Endodermal cell (in vitro differentiated cells): ENCODE results near the gene TMEM175. TPM values are rescaled to one million over a fixed set of nuclear protein-coding genes. Genes with fewer than 3 reads are reported as not detected.

Experiments
- DNase-seq: peaks from one replicate; pipeline ENCODE4 v3.0.0-alpha.2; 2017
- H3K27ac ChIP-seq: 2 replicates; pipeline ENCODE4 v1.5.1; 2013; ENCODE audit warnings: mild to moderate bottlenecking, low read depth, low read length, moderate library complexity
- H3K27me3 ChIP-seq: 2 replicates; pipeline ENCODE4 v1.6.1; 2013; ENCODE audit warnings: mild to moderate bottlenecking, low read length, moderate library complexity; ENCODE audit not compliant: insufficient read depth, control insufficient read depth, poor library complexity, severe bottlenecking
- H3K36me3 ChIP-seq: 2 replicates; pipeline ENCODE4 v1.7.0; 2013; ENCODE audit warnings: mild to moderate bottlenecking, low read length, moderate library complexity; ENCODE audit not compliant: control insufficient read depth, insufficient read depth
- H3K4me1 ChIP-seq: one replicate; pipeline ENCODE4 v1.7.0; 2013; ENCODE audit warnings: low read length; ENCODE audit not compliant: control insufficient read depth, insufficient read depth
- H3K4me3 ChIP-seq: 2 replicates; pipeline ENCODE4 v1.5.1; 2013; ENCODE audit warnings: mild to moderate bottlenecking, low read length, moderate library complexity
- H3K9ac ChIP-seq: 2 replicates; pipeline ENCODE4 v1.6.1; 2013; ENCODE audit warnings: mild to moderate bottlenecking, low read length, moderate library complexity; ENCODE audit not compliant: poor library complexity, severe bottlenecking; ENCODE audit errors: extremely low read depth
- H3K9me3 ChIP-seq: 2 replicates; pipeline ENCODE4 v1.6.1; 2013; ENCODE audit warnings: mild to moderate bottlenecking, low read length, moderate library complexity; ENCODE audit not compliant: control insufficient read depth
- H3K27ac Mint-ChIP-seq: 2 replicates; pipeline ENCODE4 v1.8.0; 2020; ENCODE audit warnings: mixed read lengths
- H3K27me3 Mint-ChIP-seq: 2 replicates; pipeline ENCODE4 v1.8.0; 2021; ENCODE audit warnings: mild to moderate bottlenecking, mixed read lengths; ENCODE audit not compliant: insufficient read depth
- H3K36me3 Mint-ChIP-seq: 2 replicates; pipeline ENCODE4 v1.8.0; 2020; ENCODE audit warnings: low read depth, mixed read lengths
- H3K4me1 Mint-ChIP-seq: 2 replicates; pipeline ENCODE4 v1.8.0; 2020; ENCODE audit warnings: mixed read lengths
- H3K4me3 Mint-ChIP-seq: 2 replicates; pipeline ENCODE4 v1.8.0; 2020; ENCODE audit warnings: mild to moderate bottlenecking, moderate library complexity, mixed read lengths
- H3K9me3 Mint-ChIP-seq: 2 replicates; pipeline ENCODE4 v1.8.0; 2020; ENCODE audit warnings: mild to moderate bottlenecking, mixed read lengths
- WGBS, 2 experiments: methylation state at CpG; one replicate each; pipeline versions ENCODE4 v1.1.5 to v1.1.7; 2013; ENCODE audit warnings: missing lambda C conversion rate in 2 of 2, mixed read lengths in 1 of 2; ENCODE audit not compliant: insufficient coverage in 1 of 2, insufficient read length in 1 of 2; 5-methylcytosine and 5-hydroxymethylcytosine counted together
- total RNA-seq, 2 donors: library from RNA; stranded (reverse); fragmentation: NEBNext Ultra II Directional in 1 of 2; extraction: Animal tissue kit (Norgen Biotek cat#: 25700) in 1 of 2; gene quantifications; 2 replicates in 1 of 2; 3 replicates in 1 of 2; pipeline ENCODE4 v1.2.1, GENCODE V29; 2021
- TF ChIP-seq, protein P1 (sequence below): fragments of 200-600 bp; sonication (generic); conservative IDR thresholded peaks from 2 replicates; pipeline ENCODE4 v1.5.0; 2021; ENCODE audit warnings: antibody characterized with exemption, mild to moderate bottlenecking

TMEM175 gene
- total RNA-seq, 2 donors from 2014 or later: 15.9 to 23.0 TPM

DNA sequence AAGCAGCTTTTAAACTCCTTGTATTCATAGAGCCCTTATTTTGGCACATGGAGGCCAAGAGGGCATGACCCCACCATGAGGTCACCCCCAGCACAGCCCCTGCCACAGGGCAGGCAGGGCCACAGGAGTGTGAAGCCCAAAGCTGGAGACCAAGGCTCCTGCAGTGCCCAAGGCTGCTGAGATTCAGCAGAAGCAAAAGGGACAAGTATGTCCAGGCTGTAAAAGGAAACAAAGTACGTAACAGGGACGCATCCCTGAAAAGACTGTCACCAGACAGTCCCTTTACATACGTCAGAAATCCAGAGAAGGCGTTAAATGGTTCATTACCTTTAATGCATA lies 19.0 kb upstream of the TMEM175 start:
- 92 to 93% methylated on average over 4 of the region's 4 CpGs for WGBS, 2 experiments
- Histone ChIP-seq H3K27me3 (no peaks in the 10 kb centered on the region), H3K9ac (no peak overlapping the region), H3K4me1 (no peaks in the 10 kb centered on the region), H3K4me3 (no peak overlapping the region), H3K36me3 (peaks cover 13% of the 10 kb centered on the region), H3K27ac (no peak overlapping the region), H3K9me3 (peaks cover 3% of the 10 kb centered on the region)
- DNase-seq: no peak
- Mint-ChIP-seq H3K27me3 (no peaks in the 10 kb centered on the region), H3K36me3 (peaks cover 19% of the 10 kb centered on the region), H3K4me3 (no peak overlapping the region), H3K9me3 (no peaks in the 10 kb centered on the region), H3K27ac (no peak overlapping the region), H3K4me1 (peaks cover 10% of the 10 kb centered on the region)
- TF ChIP-seq, protein P1, sequence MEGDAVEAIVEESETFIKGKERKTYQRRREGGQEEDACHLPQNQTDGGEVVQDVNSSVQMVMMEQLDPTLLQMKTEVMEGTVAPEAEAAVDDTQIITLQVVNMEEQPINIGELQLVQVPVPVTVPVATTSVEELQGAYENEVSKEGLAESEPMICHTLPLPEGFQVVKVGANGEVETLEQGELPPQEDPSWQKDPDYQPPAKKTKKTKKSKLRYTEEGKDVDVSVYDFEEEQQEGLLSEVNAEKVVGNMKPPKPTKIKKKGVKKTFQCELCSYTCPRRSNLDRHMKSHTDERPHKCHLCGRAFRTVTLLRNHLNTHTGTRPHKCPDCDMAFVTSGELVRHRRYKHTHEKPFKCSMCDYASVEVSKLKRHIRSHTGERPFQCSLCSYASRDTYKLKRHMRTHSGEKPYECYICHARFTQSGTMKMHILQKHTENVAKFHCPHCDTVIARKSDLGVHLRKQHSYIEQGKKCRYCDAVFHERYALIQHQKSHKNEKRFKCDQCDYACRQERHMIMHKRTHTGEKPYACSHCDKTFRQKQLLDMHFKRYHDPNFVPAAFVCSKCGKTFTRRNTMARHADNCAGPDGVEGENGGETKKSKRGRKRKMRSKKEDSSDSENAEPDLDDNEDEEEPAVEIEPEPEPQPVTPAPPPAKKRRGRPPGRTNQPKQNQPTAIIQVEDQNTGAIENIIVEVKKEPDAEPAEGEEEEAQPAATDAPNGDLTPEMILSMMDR: no peak

DNA sequence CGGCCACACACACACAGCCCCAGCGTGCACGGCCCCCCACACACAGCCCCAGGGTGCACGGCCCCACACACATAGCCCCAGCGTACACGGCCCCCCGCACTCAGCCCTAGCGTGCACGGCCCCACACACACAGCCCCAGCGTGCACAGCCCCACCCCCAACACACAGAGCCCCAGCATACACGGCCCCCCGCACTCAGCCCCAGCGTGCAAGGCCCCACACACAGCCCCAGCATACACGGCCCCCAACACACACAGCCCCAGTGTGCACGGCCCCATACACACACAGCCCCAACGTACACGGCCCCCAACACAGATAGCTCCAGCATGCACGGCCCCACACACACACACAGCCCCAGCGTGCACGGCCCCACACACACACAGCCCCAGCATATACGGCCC lies 17.7 kb upstream of the TMEM175 start:
- H3K27me3 Mint-ChIP-seq: no peaks in the 10 kb centered on the region
- no peak overlapping the region for H3K27ac Mint-ChIP-seq
- no peak for DNase-seq
- peaks cover 3% of the 10 kb centered on the region for H3K9me3 ChIP-seq
- no peak overlapping the region for H3K27ac ChIP-seq
- H3K36me3 Mint-ChIP-seq: peaks cover 15% of the 10 kb centered on the region
- H3K9me3 Mint-ChIP-seq: no peaks in the 10 kb centered on the region
- no peaks in the 10 kb centered on the region for H3K4me1 ChIP-seq
- H3K36me3 ChIP-seq: peaks cover 13% of the 10 kb centered on the region
- H3K4me3 Mint-ChIP-seq: no peak overlapping the region
- 90 to 100% methylated on average over 4 to 17 of the region's 21 CpGs for WGBS, 2 experiments
- H3K4me3 ChIP-seq: no peak overlapping the region
- no peak overlapping the region for H3K9ac ChIP-seq
- TF ChIP-seq, protein P1: no peak
- no peaks in the 10 kb centered on the region for H3K27me3 ChIP-seq
- H3K4me1 Mint-ChIP-seq: peaks cover 10% of the 10 kb centered on the region

DNA sequence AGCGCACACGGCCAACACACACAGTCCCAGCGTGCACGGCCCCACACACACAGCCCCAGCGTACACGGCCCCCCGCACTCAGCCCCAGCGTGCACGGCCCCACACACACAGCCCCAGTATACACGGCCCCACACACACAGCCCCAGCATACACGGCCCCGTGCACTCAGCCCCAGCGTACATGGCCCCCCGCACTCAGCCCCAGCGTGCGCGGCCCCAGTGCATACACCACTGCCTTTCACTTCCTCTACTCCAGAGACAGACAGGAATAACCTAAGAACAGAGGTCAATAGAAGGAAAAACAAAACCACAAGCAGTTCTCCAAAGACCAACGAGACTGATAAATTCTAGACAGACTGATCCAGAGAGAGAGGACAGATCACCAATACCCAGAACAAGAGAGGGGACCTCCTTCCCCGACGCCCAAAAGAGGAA lies 17.2 kb upstream of the TMEM175 start:
- Mint-ChIP-seq H3K4me1 (peaks cover 10% of the 10 kb centered on the region), H3K36me3 (peaks cover 13% of the 10 kb centered on the region), H3K9me3 (no peaks in the 10 kb centered on the region), H3K4me3 (no peak overlapping the region), H3K27ac (peak overlapping the region; percentile 65), H3K27me3 (no peaks in the 10 kb centered on the region)
- Histone ChIP-seq H3K27me3 (no peaks in the 10 kb centered on the region), H3K9me3 (peaks cover 3% of the 10 kb centered on the region), H3K4me3 (no peak overlapping the region), H3K27ac (no peak overlapping the region), H3K4me1 (no peaks in the 10 kb centered on the region), H3K9ac (no peak overlapping the region), H3K36me3 (peaks cover 13% of the 10 kb centered on the region)
- WGBS, 2 experiments: 93% methylated on average over 20 of the region's 20 CpGs; no CpG with 5 or more reads in 1 of the 2 experiments
- no peak for DNase-seq
- TF ChIP-seq, protein P1: no peak
